DOHH2 (cell line): ENCODE measurements around the gene TNFSF4.

Experiments used
- H3F3A ChIP-seq: fragments of 200-600 bp; sonication (generic), shearing (Covaris generic); 2 replicates; pipeline ENCODE4 v1.6.0; 2016; ENCODE audit warnings: antibody characterized with exemption, mild to moderate bottlenecking; ENCODE audit not compliant: control insufficient read depth, insufficient read depth
- H3K27ac ChIP-seq: fragments of 200-600 bp; sonication (generic); 2 replicates; pipeline ENCODE4 v1.5.1; 2014; ENCODE audit warnings: low read depth, mild to moderate bottlenecking, low read length, moderate library complexity
- H3K27me3 ChIP-seq: fragments of 200-600 bp; sonication (generic); 2 replicates; pipeline ENCODE4 v1.6.1; 2014; ENCODE audit warnings: mild to moderate bottlenecking, low read length, mixed read lengths; ENCODE audit not compliant: control insufficient read depth
- H3K36me3 ChIP-seq: fragments of 200-600 bp; sonication (generic); 2 replicates; pipeline ENCODE4 v1.6.1; 2014; ENCODE audit warnings: mild to moderate bottlenecking, low read length, moderate library complexity, mixed read lengths; ENCODE audit not compliant: control insufficient read depth
- H3K4me1 ChIP-seq: fragments of 200-600 bp; sonication (generic); 2 replicates; pipeline ENCODE4 v1.6.1; 2014; ENCODE audit warnings: mild to moderate bottlenecking, low read length, mixed read lengths; ENCODE audit not compliant: control insufficient read depth
- H3K4me2 ChIP-seq: fragments of 200-600 bp; sonication (generic); 2 replicates; pipeline ENCODE4 v1.6.0; 2014; ENCODE audit warnings: mild to moderate bottlenecking, low read length, moderate library complexity
- H3K4me3 ChIP-seq: fragments of 200-600 bp; sonication (generic); 2 replicates; pipeline ENCODE4 v1.5.1; 2014; ENCODE audit warnings: mild to moderate bottlenecking, low read length, mixed read lengths
- H3K79me2 ChIP-seq: fragments of 200-600 bp; sonication (generic); 2 replicates; pipeline ENCODE4 v1.6.1; 2014; ENCODE audit warnings: mild to moderate bottlenecking, low read length, mixed read lengths; ENCODE audit not compliant: control insufficient read depth
- H3K9me2 ChIP-seq: fragments of 200-600 bp; sonication (generic); replicated peaks from 2 replicates; pipeline ENCODE4 v1.6.1; 2014; ENCODE audit warnings: mild to moderate bottlenecking, low read length, mixed read lengths; ENCODE audit not compliant: control insufficient read depth
- H3K9me3 ChIP-seq: fragments of 200-600 bp; sonication (generic); 2 replicates; pipeline ENCODE4 v1.6.1; 2014; ENCODE audit warnings: antibody characterized with exemption, low read length, mixed read lengths; ENCODE audit not compliant: control insufficient read depth, insufficient read depth
- H4K20me1 ChIP-seq: fragments of 200-600 bp; sonication (generic); 2 replicates; pipeline ENCODE4 v1.6.0; 2014; ENCODE audit warnings: low read depth, mild to moderate bottlenecking, antibody characterized with exemption, low read length, moderate library complexity; ENCODE audit not compliant: control insufficient read depth, insufficient read depth
- EZH2phosphoT487 ChIP-seq: fragments of 200-600 bp; sonication (generic); IDR thresholded peaks from 2 replicates; pipeline ENCODE4 v1.6.1; 2017; ENCODE audit warnings: borderline replicate concordance, mild to moderate bottlenecking, antibody characterized with exemption, low read length, moderate library complexity, mixed read lengths
- TF ChIP-seq, protein P1 (sequence below): fragments of 200-600 bp; sonication (generic); IDR thresholded peaks from one replicate; pipeline ENCODE4 v1.5.1; 2014; ENCODE audit warnings: antibody characterized with exemption, mild to moderate bottlenecking, low read depth, low read length; ENCODE audit not compliant: poor library complexity, severe bottlenecking

The TNFSF4 gene, protein sequence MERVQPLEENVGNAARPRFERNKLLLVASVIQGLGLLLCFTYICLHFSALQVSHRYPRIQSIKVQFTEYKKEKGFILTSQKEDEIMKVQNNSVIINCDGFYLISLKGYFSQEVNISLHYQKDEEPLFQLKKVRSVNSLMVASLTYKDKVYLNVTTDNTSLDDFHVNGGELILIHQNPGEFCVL

DNA sequence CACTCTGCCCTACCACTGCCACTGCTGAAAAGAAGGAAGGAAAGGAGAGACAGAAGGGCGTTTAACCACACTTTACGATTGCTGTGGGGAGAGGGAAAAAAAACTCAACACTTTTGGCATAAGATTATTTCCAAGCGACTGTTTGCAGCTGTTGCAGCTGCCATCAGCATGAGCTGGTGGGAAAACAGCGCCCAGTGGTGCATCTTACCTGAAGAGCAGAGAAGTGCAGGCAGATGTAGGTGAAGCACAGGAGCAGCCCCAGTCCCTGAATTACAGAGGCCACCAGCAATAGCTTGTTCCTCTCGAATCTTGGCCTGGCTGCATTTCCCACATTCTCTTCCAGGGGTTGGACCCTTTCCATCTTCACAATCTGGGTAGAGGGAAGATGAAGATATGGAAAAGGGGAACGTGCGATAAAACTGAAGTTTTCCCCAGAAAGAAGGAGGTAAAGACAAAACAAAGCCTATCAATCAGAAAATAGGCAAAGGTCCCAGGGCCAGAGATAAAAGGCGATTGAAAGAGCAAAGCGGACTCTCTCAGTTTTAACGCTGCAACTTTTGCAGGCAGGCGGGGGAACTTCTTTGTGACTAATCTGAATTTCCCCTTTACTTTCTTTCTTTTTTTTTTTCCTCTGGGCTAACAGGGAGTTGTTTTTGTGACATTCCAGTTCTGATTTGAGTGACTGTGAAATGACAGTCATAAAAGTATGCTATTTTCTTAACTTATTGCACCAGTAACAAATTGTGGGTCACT, at the start of gene TNFSF4:
Gene TNFSF4, minus strand, starts transcription at position 516 of the 753 bp plus-strand sequence. Its CDS starts 155 bp downstream, at position 361.
- Histone ChIP-seq H3F3A (no peaks in the 10 kb centered on the region), H3K27me3 (no peaks in the 10 kb centered on the region), H3K4me3 (no peak within 1 kb of the TSS), H3K36me3 (no peaks in the 10 kb centered on the region), H3K27ac (no peak within 1 kb of the TSS), H3K9me2 (no peaks in the 10 kb centered on the region), H3K4me2 (no peak within 1 kb of the TSS), H3K79me2 (no peaks in the 10 kb centered on the region), H3K4me1 (peaks cover 4% of the 10 kb centered on the region; the same call in 1 of the 2 replicates), H4K20me1 (no peaks in the 10 kb centered on the region), H3K9me3 (no peaks in the 10 kb centered on the region)
- TF ChIP-seq, protein P1, sequence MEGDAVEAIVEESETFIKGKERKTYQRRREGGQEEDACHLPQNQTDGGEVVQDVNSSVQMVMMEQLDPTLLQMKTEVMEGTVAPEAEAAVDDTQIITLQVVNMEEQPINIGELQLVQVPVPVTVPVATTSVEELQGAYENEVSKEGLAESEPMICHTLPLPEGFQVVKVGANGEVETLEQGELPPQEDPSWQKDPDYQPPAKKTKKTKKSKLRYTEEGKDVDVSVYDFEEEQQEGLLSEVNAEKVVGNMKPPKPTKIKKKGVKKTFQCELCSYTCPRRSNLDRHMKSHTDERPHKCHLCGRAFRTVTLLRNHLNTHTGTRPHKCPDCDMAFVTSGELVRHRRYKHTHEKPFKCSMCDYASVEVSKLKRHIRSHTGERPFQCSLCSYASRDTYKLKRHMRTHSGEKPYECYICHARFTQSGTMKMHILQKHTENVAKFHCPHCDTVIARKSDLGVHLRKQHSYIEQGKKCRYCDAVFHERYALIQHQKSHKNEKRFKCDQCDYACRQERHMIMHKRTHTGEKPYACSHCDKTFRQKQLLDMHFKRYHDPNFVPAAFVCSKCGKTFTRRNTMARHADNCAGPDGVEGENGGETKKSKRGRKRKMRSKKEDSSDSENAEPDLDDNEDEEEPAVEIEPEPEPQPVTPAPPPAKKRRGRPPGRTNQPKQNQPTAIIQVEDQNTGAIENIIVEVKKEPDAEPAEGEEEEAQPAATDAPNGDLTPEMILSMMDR, result no peak
- no peak for TF ChIP-seq EZH2phosphoT487

DNA sequence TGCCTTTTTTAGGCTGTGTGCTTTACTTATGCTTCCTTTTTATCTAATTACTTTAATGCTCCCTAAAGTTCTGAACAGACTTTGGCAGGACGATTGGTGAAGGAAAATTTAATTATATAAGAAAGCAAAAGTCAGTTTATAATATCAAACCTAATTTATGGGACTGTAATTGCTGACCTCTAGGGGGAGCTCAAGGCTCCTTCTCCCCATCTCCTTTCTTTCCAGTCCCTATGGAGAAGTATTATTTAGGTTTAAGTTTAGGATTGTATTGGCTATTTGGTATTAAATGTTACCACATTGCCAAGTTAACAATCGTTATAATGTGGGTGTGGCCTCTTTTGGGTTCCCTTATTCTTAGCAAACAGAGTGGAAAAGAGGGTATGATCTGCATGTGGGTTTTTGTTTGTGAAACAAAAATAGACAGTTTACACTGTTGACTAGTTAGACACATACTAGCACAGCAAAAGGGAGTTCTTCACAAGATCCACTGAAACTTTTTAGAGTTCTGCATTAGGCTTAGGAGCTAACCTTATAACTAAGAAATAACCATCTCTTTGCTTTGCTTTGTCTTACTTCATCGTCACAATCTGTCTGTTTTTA, 48.2 kb upstream of the TNFSF4 start:
- Histone ChIP-seq H3K27ac (no peak overlapping the region), H3K4me2 (peak overlapping the region; percentile 34), H3K9me3 (no peaks in the 10 kb centered on the region), H3K9me2 (no peaks in the 10 kb centered on the region), H3K27me3 (no peaks in the 10 kb centered on the region), H3K36me3 (no peaks in the 10 kb centered on the region), H3K4me1 (peaks cover 19% of the 10 kb centered on the region), H4K20me1 (no peaks in the 10 kb centered on the region), H3K4me3 (no peak overlapping the region), H3K79me2 (no peaks in the 10 kb centered on the region), H3F3A (no peaks in the 10 kb centered on the region)
- no peak for TF ChIP-seq EZH2phosphoT487
- TF ChIP-seq, protein P1, result peak; percentile 79

GRCh38 chr1:173253046-173253445, 45.9 kb upstream of the TNFSF4 start:
- TF ChIP-seq, protein P1, result no peak
- no peak for TF ChIP-seq EZH2phosphoT487
- Histone ChIP-seq H4K20me1 (no peaks in the 10 kb centered on the region), H3F3A (no peaks in the 10 kb centered on the region), H3K36me3 (no peaks in the 10 kb centered on the region), H3K9me3 (no peaks in the 10 kb centered on the region), H3K79me2 (no peaks in the 10 kb centered on the region), H3K4me2 (no peak overlapping the region), H3K4me1 (peaks cover 19% of the 10 kb centered on the region), H3K9me2 (no peaks in the 10 kb centered on the region), H3K27me3 (no peaks in the 10 kb centered on the region), H3K4me3 (no peak overlapping the region), H3K27ac (no peak overlapping the region)
